Measurements from ENCODE around the gene TMEM158. TPM values are rescaled to one million over a fixed set of nuclear protein-coding genes. Genes with fewer than 3 reads are reported as not detected.

Gene TMEM158
- total RNA-seq, 1 experiment from 2014 or later = 22.1 TPM

GRCh38 chr3:45207446-45207845, 18.6 kb downstream of the TMEM158 start:
- no peak for DNase-seq (ENCODE audit: extremely low read depth, low read depth)

- DNase-seq (ENCODE audit: extremely low read depth, low read depth) = no peak
Observed at GRCh38 chr3:45205126-45205525, 21.0 kb downstream of the TMEM158 start.

DNA sequence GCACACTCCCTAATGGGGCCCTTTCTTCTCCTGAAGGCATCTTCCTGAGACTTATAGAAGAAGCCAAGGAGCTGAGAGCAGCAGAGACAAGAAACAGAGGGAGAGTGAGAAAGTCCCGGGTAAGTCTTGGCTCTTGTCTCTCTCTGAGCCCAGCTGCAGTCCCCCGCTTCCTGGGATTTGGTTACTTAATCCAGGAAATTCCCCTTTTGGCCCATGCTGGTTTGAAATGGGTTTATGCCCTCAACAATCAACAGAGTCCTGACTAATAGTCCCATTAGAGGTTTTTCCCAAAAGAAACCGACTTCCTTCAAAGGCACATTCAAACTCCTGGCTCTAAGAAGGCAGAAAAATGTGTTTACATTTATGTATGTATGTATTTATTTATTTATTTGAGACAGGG, 22.0 kb downstream of the TMEM158 start:
- no peak for DNase-seq (ENCODE audit: extremely low read depth, low read depth)

DNA sequence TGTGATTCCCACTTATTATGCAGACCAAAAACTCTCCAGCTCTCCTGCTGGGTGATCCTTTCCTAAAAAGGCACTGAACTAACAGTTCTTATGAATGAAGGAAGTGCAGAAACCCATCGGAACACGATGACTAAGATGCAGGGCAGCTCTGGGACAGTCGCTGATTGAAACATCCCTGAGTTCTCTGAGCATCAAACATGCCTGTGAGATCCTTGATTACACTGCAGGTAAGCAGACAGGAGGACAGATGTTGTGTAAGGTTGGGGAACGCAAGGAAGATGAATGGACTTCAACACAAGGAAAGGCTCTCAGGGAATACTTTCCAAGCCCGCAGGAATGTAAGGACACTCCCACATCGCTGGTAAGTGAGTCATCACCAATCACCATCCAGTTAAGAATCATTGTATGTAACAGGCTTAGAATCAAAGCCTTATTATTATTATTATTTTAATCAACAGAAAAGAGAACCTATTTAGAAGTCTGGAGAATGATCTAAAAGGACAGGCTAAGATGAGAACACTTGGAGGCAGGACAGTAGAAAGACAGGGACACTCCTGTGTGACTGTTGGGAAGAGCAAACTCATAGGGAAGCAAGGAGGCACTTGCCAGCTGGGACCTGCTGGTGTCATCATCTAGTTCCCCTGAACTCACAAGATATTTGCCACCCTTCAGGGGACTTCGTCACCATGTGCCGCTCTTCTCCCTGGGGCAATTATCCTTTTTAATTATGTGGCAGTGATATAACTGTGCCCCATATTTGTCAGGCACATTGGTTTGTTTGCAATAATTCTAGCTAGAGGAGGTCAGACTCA, 26.0 kb downstream of the TMEM158 start:
- peak; percentile 89 for DNase-seq (ENCODE audit: extremely low read depth, low read depth)

DNA sequence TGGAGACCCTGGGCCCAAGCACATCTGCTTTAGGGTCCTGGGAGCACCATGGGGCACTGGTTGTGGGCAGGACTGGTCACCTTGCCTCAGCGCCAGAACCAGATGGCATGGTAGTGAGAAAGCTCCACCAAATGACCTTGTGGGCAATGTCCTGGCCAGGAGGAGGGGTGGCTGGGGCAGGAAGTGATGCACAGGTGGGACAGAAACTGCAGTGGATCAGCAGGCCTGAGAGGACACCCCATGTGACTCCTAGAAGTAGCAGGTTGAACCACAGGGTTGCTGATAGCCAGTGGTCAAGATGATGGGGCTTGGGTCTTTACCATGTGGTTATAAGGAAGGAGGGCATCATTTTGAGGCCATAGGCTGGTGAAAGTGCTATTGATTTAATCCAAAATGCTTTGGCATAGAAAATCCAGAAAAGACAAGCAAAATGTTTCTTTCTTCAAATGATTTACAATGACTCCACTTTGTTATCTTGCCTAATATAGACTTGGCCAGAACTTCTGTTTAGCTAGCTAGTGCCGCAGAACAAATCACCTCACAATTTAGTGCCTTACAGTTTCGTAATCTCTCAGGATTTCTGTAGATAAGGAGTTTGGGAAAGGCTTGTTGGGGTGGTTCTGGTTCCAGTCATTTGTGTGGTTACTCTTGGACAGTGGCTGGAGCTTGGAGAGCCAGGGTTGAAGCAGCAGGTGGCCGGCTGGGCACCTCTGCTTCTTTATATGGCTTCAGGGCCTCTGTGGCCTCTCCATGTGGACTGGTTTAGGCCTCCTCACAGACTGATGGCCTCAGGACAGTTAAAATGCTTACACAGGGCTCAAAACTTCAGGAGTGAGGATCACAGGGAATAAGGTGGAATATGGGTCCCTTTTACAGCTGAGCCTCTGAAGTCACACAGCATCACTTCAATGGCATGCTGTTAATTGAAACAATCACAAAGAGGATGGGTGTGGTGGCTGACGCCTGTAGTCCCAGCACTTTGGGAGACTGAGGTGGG, 27.5 kb downstream of the TMEM158 start:
- DNase-seq (ENCODE audit: extremely low read depth, low read depth) = no peak

- DNase-seq (ENCODE audit: extremely low read depth, low read depth) = no peak
Observed at GRCh38 chr3:45194791-45195190, 31.3 kb downstream of the TMEM158 start.

GRCh38 chr3:45191924-45192417, 34.1 kb downstream of the TMEM158 start:
- DNase-seq (ENCODE audit: extremely low read depth, low read depth) = no peak

DNA sequence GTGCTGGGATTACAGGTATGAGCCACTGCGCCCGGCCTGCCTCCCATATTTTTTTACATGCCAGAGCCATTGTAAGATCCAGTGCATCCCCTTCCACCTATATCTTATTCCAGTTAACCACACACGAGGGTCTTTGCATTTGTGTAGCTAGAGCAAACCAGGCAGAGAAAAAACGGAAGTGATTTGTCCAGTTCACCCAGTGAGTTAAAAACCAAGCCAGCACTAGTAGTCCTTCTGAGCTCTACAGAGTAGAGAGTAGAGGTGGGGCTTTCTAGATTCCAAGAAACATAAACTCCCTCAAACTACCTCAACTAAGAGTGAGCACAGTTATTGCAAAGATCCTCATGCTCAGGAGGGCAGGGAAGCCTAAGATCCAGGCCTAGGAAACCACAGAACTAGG, 34.7 kb downstream of the TMEM158 start:
- DNase-seq (ENCODE audit: extremely low read depth, low read depth) = no peak

DNA sequence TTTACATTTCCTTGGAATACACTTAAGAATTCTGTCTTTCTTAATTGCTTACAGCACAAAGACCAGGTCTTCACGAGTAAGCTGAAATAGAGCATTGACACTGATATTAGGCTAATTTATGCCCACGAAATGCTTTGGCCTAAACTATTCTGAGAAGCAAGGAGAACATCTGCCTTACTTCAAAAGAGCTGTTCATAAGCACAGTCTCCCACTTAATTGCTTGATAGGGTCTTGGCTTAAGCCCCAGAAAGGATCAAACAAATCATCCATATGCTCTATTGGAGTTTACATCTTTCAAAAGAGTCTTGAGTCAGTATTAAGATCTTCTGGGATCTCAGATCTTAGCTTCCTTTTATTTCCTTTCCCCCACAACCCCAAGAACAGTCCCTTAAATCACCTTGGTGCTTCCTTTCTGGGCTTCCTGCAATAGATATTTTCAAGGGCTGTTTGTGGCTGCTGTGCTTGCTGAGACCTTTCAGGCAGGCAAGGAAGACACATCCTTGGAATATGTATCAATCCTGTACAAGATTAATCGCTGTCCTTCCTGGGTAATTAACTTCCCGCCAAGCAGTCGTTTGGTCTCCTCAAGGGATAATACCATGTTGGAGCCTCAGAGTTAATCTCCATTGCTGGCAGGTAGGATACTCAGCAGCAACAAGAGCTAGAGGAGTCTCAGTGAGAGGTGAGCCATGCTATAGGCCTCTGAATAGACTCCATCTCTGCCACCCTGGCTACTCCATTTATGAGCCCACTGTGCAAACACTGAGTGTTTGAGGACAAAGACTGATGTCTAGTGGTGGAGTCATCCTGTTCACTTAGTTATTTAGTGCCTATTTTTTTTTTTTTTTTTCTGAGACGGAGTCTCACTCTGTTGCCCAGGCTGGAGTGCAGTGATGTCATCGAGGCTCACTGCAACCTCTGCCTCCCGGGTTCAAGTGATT, 37.1 kb downstream of the TMEM158 start:
- DNase-seq (ENCODE audit: extremely low read depth, low read depth) = no peak

GRCh38 chr3:45187694-45188141, 38.4 kb downstream of the TMEM158 start:
- no peak for DNase-seq (ENCODE audit: extremely low read depth, low read depth)

DNA sequence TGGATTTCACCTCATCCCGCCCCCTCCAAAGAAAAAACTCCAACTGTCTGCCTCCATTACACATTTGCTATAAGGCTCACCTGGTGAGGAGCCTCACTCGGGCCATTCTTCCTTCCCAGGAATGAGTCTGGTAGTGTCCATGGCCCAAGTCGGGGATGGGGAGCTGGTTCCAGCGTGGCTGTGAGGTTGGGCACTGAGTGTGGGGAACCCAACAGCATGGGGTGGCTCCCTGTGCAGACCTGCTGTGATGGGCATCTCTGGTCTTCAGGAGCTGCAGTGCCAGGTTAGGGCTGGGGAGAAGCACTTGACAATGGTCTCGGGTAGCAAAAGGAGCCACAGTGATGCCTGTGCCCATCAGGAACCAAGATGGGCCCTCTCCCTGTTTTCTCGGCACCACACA, 39.2 kb downstream of the TMEM158 start:
- DNase-seq (ENCODE audit: extremely low read depth, low read depth) = no peak

DNA sequence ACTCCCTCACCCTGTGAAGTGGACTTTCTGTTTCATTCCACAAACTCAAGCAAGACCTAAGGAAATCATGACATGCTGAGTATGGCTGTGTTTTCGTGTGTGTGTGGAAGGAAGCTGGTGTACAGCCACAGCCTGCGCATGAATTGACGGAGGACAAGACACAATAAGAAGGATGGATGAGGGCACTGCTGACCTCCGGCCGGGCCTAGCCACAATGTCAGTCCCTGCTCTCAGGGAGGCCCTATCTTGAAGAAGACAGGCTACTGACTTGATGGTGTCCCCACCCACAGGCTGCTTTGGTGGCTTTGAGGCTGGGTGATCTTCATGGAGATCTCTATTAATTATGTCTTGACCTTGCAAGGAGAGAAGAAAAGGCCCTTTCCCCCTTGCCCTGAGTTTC, 40.6 kb downstream of the TMEM158 start:
- no peak for DNase-seq (ENCODE audit: extremely low read depth, low read depth)

GRCh38 chr3:45185052-45185451, 41.0 kb downstream of the TMEM158 start:
- DNase-seq (ENCODE audit: extremely low read depth, low read depth) = no peak

GRCh38 chr3:45183872-45184262, 42.2 kb downstream of the TMEM158 start:
- no peak for DNase-seq (ENCODE audit: extremely low read depth, low read depth)

GRCh38 chr3:45182915-45183871, 42.9 kb downstream of the TMEM158 start:
- DNase-seq (ENCODE audit: extremely low read depth, low read depth) = peak; percentile 45

DNA sequence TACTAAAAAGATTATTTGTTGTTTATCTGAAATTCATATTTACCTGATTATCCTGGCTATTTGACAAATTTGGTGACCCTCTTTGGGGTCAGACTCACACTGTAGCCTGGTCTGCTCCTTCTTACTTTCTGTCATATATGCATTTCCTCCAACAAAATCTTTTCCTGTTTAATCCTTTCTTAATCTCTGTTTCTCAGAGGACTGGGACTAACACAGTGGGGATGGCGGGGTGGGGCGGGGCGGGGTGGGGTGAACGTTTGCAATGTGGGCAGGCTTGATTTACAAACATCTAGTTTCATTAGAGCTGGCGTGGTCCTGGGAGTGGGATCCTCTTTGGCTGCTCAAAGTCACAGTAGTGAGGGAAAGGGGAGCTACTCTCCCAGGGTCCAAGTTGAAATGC, 44.6 kb downstream of the TMEM158 start:
- DNase-seq (ENCODE audit: extremely low read depth, low read depth) = no peak

- no peak for DNase-seq (ENCODE audit: extremely low read depth, low read depth)
Observed at GRCh38 chr3:45180899-45181298, 45.2 kb downstream of the TMEM158 start.

DNA sequence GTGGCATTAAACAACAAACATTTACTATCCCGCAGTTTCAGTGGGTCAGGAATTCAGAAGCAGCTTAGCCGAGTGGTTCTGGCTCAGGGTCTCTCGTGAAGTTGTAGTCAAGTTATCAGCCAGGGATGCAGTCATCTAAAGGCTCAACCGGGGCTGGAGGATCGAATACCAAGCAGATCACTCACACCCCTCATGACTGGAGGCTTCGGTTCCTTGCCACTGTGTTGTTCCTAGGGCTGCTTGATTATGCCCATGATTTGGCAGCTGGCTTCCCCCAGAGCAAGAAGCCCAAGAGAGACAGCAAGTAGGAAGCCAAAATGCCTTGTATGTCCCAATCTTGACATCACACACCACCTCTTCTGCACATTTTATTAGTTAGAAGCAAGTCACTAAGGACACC, 46.0 kb downstream of the TMEM158 start:
- no peak for DNase-seq (ENCODE audit: extremely low read depth, low read depth)

DNA sequence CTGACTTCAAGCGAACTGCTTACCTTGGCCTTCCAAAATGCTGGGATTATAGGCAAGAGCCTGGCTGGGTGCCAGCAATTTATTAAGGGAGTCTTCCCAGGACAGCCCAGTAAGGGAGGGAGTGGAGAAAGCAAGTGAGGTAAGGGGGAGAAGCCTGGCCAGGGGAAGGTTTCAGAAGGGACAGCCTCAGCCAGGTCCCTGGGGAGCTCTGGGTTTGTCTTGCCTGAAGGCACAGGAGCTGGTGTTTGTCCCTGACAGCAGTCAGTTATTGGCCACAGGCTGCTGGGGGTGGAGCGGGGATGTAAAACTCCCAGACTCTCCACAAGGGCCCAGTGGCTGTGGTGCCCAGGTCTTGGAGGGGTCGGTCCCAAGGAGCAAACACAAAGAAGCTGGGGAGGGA, 46.9 kb downstream of the TMEM158 start:
- DNase-seq (ENCODE audit: extremely low read depth, low read depth) = no peak

Measured in NCI-H460 (cell line).